GM18517 (cell line): ENCODE data around the gene GALR1.
"Not testable (repeated sequence)": the region's sequence is repeated elsewhere in the genome, so short reads cannot be mapped to it uniquely, and the experiment has no call there.

Experiments used
- ATAC-seq: cut with Tn5 transposase; IDR thresholded peaks from one replicate; pipeline ENCODE4 v1.9.1; 2021; ENCODE audit warnings: mild to moderate bottlenecking, moderate library complexity; ENCODE audit not compliant: unreplicated experiment

GALR1 gene

GRCh38 chr18:77249569-77250500 lies at the start of gene GALR1:
Gene GALR1 (plus strand): TSS chr18:77249848. CDS start chr18:77250549, 701 bp downstream.
- no peak for ATAC-seq

- ATAC-seq, result no peak
These were observed 48.1 kb upstream of the GALR1 start for GRCh38 chr18:77201506-77201905.

- no peak for ATAC-seq
These were observed 47.3 kb upstream of the GALR1 start for GRCh38 chr18:77202329-77202728.

GRCh38 chr18:77203071-77203470 lies 46.6 kb upstream of the GALR1 start:
- ATAC-seq, result no peak

GRCh38 chr18:77203851-77204250 lies 45.8 kb upstream of the GALR1 start:
- ATAC-seq, result no peak

GRCh38 chr18:77205769-77206168 lies 43.9 kb upstream of the GALR1 start:
- ATAC-seq, result no peak

- ATAC-seq, result no peak
These were observed 42.8 kb upstream of the GALR1 start for GRCh38 chr18:77206676-77207374.

GRCh38 chr18:77207540-77207939 lies 42.1 kb upstream of the GALR1 start:
- no peak for ATAC-seq

GRCh38 chr18:77208964-77209363 lies 40.7 kb upstream of the GALR1 start:
- ATAC-seq, result peak; percentile 87

- no peak for ATAC-seq
These were observed 40.1 kb upstream of the GALR1 start for GRCh38 chr18:77209587-77209986.

GRCh38 chr18:77210249-77210648 lies 39.4 kb upstream of the GALR1 start:
- ATAC-seq, result no peak

- ATAC-seq, result no peak
These were observed 31.0 kb upstream of the GALR1 start for GRCh38 chr18:77218642-77219041.

GRCh38 chr18:77220726-77221125 lies 28.9 kb upstream of the GALR1 start:
- ATAC-seq, result no peak

GRCh38 chr18:77222464-77222863 lies 27.2 kb upstream of the GALR1 start:
- no peak for ATAC-seq

- no peak for ATAC-seq
These were observed 26.4 kb upstream of the GALR1 start for GRCh38 chr18:77223221-77223639.

- ATAC-seq, result no peak
These were observed 26.0 kb upstream of the GALR1 start for GRCh38 chr18:77223653-77224052.

- no peak for ATAC-seq
These were observed 19.0 kb upstream of the GALR1 start for GRCh38 chr18:77230645-77231044.

- ATAC-seq, result no peak
These were observed 14.9 kb upstream of the GALR1 start for GRCh38 chr18:77234504-77235365.

- ATAC-seq, result not testable (repeated sequence)
These were observed 10.4 kb upstream of the GALR1 start for GRCh38 chr18:77239285-77239684.

- no peak for ATAC-seq
These were observed 627 bp upstream of the GALR1 start for GRCh38 chr18:77248873-77249568.
